Astrocyte (in vitro differentiated cells and primary cell): ENCODE results near the gene RUFY2. TPM values are rescaled to one million over a fixed set of nuclear protein-coding genes. Genes with fewer than 3 reads are reported as not detected.
"Not testable (repeated sequence)": the region's sequence is repeated elsewhere in the genome, so short reads cannot be mapped to it uniquely, and the experiment has no call there.

ENCODE experiments used
- DNase-seq: peaks from one replicate; pipeline ENCODE4 v3.0.0-alpha.2; 2010; ENCODE audit warnings: low read depth
- FAIRE-seq: peaks from 2 replicates; lab custom pipeline; 2011; peaks lifted over from hg19 to GRCh38; lab: Jason Lieb, UNC
- H2AFZ ChIP-seq: 2 replicates; pipeline ENCODE4 v1.6.0; 2012; ENCODE audit warnings: low read depth, low read length, inconsistent platforms
- H3K27ac ChIP-seq: 2 replicates; pipeline ENCODE4 v1.5.1; 2011; ENCODE audit warnings: low read depth, low read length, inconsistent platforms
- H3K27me3 ChIP-seq: 2 replicates; pipeline ENCODE4 v1.6.0; 2011; ENCODE audit warnings: low read length, inconsistent platforms; ENCODE audit not compliant: insufficient read depth
- H3K36me3 ChIP-seq: 2 replicates; pipeline ENCODE4 v1.5.1; 2011; ENCODE audit warnings: low read length, inconsistent platforms; ENCODE audit not compliant: insufficient read depth
- H3K4me1 ChIP-seq: 2 replicates; pipeline ENCODE4 v1.5.1; 2011; ENCODE audit warnings: low read length, inconsistent platforms; ENCODE audit not compliant: insufficient read depth
- H3K4me2 ChIP-seq: 2 replicates; pipeline ENCODE4 v1.6.0; 2012; ENCODE audit warnings: low read length, inconsistent platforms
- H3K4me3 ChIP-seq: 2 replicates; pipeline ENCODE4 v1.5.1; 2011; ENCODE audit warnings: low read depth, mild to moderate bottlenecking, low read length, inconsistent platforms; ENCODE audit not compliant: insufficient read depth
- H3K79me2 ChIP-seq: 2 replicates; pipeline ENCODE4 v1.6.0; 2012; ENCODE audit warnings: mild to moderate bottlenecking, low read length, inconsistent platforms; ENCODE audit not compliant: insufficient read depth
- H3K9ac ChIP-seq: 2 replicates; pipeline ENCODE4 v1.6.0; 2012; ENCODE audit warnings: mild to moderate bottlenecking, low read length, inconsistent platforms
- H3K9me3 ChIP-seq: 2 replicates; pipeline ENCODE4 v1.5.1; 2012; ENCODE audit warnings: low read depth, mild to moderate bottlenecking, low read length, inconsistent platforms; ENCODE audit not compliant: insufficient read depth
- H4K20me1 ChIP-seq: 2 replicates; pipeline ENCODE4 v1.6.0; 2012; ENCODE audit warnings: low read length, inconsistent platforms; ENCODE audit not compliant: insufficient read depth
- H3K27ac Mint-ChIP-seq: one replicate; pipeline ENCODE4 v1.8.0; 2021; ENCODE audit warnings: mild to moderate bottlenecking, mixed read lengths; ENCODE audit not compliant: unreplicated experiment
- H3K27me3 Mint-ChIP-seq: one replicate; pipeline ENCODE4 v1.8.0; 2021; ENCODE audit warnings: low read depth, mixed read lengths; ENCODE audit not compliant: unreplicated experiment
- H3K36me3 Mint-ChIP-seq: one replicate; pipeline ENCODE4 v1.8.0; 2021; ENCODE audit warnings: low read depth, mixed read lengths; ENCODE audit not compliant: unreplicated experiment
- H3K4me1 Mint-ChIP-seq: one replicate; pipeline ENCODE4 v1.8.0; 2021; ENCODE audit warnings: low read depth, mixed read lengths; ENCODE audit not compliant: unreplicated experiment
- H3K4me3 Mint-ChIP-seq: one replicate; pipeline ENCODE4 v1.8.0; 2021; ENCODE audit warnings: mild to moderate bottlenecking, moderate library complexity, mixed read lengths; ENCODE audit not compliant: unreplicated experiment
- H3K9me3 Mint-ChIP-seq: one replicate; pipeline ENCODE4 v1.8.0; 2021; ENCODE audit warnings: mild to moderate bottlenecking, mixed read lengths; ENCODE audit not compliant: unreplicated experiment
- EZH2 ChIP-seq: IDR thresholded peaks from 2 replicates; pipeline ENCODE4 v1.6.1; 2012; ENCODE audit warnings: mild to moderate bottlenecking, low read length, inconsistent platforms; ENCODE audit not compliant: insufficient read depth
- total RNA-seq: library from RNA; stranded (reverse); gene quantifications from 2 replicates; pipeline ENCODE4 v1.2.1, GENCODE V29; 2021
- TF ChIP-seq, protein P1 (sequence below): IDR thresholded peaks from 2 replicates; pipeline ENCODE4 v1.5.1; 2011; ENCODE audit warnings: low read depth, mild to moderate bottlenecking, inconsistent platforms, low read length, moderate library complexity; ENCODE audit not compliant: insufficient read depth

RUFY2 gene
- total RNA-seq, 1 donor from 2014 or later = 21.7 TPM

DNA sequence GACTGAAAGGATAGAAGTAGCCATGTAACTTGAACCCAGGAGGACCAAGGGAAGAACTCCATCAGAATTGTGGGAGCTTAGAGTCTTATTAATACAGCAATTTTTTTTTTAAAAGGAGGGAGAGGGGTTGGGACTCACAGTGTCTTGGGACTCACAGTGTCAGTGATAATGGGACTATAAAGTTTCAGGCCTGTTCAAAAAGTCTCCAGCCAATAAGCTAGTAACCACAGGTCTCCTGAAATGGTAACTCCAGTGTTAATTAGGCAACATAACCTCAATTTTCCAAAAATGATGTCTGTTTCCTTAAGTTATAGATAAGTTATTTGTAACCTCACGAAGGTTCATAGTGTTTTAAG lies 77.6 kb downstream of the RUFY2 start:
- no peaks in the 10 kb centered on the region for H3K27me3 ChIP-seq
- DNase-seq (no peak), FAIRE-seq (no peak)
- peaks cover 21% of the 10 kb centered on the region for H3K4me1 ChIP-seq
- TF ChIP-seq EZH2 = no peak
- TF ChIP-seq, protein P1, sequence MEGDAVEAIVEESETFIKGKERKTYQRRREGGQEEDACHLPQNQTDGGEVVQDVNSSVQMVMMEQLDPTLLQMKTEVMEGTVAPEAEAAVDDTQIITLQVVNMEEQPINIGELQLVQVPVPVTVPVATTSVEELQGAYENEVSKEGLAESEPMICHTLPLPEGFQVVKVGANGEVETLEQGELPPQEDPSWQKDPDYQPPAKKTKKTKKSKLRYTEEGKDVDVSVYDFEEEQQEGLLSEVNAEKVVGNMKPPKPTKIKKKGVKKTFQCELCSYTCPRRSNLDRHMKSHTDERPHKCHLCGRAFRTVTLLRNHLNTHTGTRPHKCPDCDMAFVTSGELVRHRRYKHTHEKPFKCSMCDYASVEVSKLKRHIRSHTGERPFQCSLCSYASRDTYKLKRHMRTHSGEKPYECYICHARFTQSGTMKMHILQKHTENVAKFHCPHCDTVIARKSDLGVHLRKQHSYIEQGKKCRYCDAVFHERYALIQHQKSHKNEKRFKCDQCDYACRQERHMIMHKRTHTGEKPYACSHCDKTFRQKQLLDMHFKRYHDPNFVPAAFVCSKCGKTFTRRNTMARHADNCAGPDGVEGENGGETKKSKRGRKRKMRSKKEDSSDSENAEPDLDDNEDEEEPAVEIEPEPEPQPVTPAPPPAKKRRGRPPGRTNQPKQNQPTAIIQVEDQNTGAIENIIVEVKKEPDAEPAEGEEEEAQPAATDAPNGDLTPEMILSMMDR = no peak
- H3K4me3 Mint-ChIP-seq = peak overlapping the region; percentile 16
- H2AFZ ChIP-seq = no peak overlapping the region
- H3K79me2 ChIP-seq = peaks cover 33% of the 10 kb centered on the region
- H3K36me3 ChIP-seq = no peaks in the 10 kb centered on the region
- no peaks in the 10 kb centered on the region for H3K27me3 Mint-ChIP-seq
- no peak overlapping the region for H3K4me3 ChIP-seq
- H4K20me1 ChIP-seq = peaks cover 17% of the 10 kb centered on the region
- peak overlapping the region; percentile 65 for H3K9ac ChIP-seq
- H3K27ac ChIP-seq = peak overlapping the region; percentile 62
- no peaks in the 10 kb centered on the region for H3K36me3 Mint-ChIP-seq
- peaks cover 2% of the 10 kb centered on the region for H3K9me3 Mint-ChIP-seq
- peak overlapping the region; percentile 72 for H3K4me2 ChIP-seq
- no peak overlapping the region for H3K27ac Mint-ChIP-seq
- peaks cover 9% of the 10 kb centered on the region for H3K4me1 Mint-ChIP-seq
- no peaks in the 10 kb centered on the region for H3K9me3 ChIP-seq

DNA sequence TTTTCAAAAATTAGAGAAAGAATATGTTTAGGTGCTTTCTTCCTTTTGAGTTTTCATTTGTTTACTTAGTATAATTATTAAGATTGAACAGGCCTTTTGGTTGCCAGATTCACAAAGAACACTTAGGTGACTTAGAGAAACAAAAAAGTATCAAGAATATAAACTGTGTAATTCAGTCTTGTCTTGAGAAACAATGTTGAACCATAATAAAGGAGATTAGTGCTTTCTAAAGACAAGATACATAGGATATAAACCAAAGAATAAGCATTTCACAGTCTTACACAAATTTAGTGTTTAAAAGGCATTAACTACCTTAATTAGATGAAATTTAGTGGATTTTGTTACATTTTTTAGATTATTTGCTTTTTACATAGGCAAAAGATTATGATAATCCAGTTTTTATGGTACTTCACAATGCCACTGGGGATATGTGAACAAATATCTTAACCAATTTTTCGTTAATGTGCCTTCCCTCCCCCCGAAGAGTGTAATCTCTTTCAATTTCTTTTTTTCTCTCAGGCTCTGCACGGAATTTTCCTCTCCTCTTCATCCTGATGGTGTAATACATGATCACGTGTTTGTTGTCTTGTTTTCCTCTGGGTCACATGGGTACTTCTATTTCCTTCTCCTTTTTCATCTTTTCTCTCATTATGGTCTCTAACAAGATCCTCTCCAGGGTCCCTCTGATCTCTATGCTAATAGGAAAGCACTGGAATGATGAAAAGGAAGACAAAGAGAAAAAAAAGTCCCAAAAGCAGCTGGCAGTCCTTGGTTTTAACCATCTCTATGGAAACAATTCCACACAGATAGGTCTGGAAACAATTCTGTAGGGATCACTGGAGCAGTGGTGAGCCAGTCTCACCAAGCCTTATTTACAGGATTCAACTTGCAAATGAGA lies 78.9 kb downstream of the RUFY2 start:
- H3K4me3 ChIP-seq = peak overlapping the region; percentile 14
- H3K4me2 ChIP-seq = peak overlapping the region; percentile 72
- no peak for FAIRE-seq

DNA sequence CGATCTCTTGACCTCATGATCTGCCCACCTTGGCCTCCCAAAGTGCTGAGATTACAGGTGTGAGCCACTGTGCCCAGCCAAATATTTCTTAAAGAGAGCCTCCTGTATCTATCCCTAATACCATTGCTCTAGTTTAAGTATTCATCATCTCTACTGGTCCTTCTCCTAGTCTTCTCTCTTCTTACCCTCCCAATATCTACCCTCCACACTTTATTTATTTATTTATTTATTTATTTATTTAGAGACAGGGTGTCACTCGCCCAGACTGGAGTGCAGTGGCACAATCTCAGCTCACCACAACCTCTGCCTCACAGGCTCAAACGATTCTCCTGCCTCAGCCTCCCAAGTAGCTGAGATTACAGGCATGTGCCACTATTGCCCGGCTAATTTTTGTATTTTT lies 82.7 kb downstream of the RUFY2 start:
- not testable (repeated sequence) for H3K4me3 Mint-ChIP-seq, H3K9me3 ChIP-seq, H3K27ac Mint-ChIP-seq, H2AFZ ChIP-seq, H3K4me1 Mint-ChIP-seq, DNase-seq, H3K36me3 ChIP-seq, H3K27me3 ChIP-seq, H3K36me3 Mint-ChIP-seq, H3K27me3 Mint-ChIP-seq, H3K79me2 ChIP-seq, H3K4me2 ChIP-seq, FAIRE-seq, H3K4me3 ChIP-seq, H3K27ac ChIP-seq, H4K20me1 ChIP-seq, H3K9ac ChIP-seq, H3K9me3 Mint-ChIP-seq
- H3K4me1 ChIP-seq = peaks cover 14% of the 10 kb centered on the region

More for the DNA sequence above, 78.9 kb downstream of the RUFY2 start:
- Histone ChIP-seq H4K20me1 (peaks cover 4% of the 10 kb centered on the region), H2AFZ (peak overlapping the region; percentile 52), H3K27me3 (no peaks in the 10 kb centered on the region), H3K36me3 (no peaks in the 10 kb centered on the region), H3K79me2 (peaks cover 19% of the 10 kb centered on the region), H3K9me3 (no peaks in the 10 kb centered on the region), H3K9ac (peak overlapping the region; percentile 65), H3K27ac (peak overlapping the region; percentile 62), H3K4me1 (peaks cover 21% of the 10 kb centered on the region)
- DNase-seq = peak; percentile 66
- Mint-ChIP-seq H3K27ac (peak overlapping the region; percentile 37), H3K4me1 (peaks cover 9% of the 10 kb centered on the region), H3K9me3 (peaks cover 4% of the 10 kb centered on the region), H3K36me3 (no peaks in the 10 kb centered on the region), H3K4me3 (peak overlapping the region; percentile 1), H3K27me3 (no peaks in the 10 kb centered on the region)
- TF ChIP-seq EZH2 = no peak
- TF ChIP-seq, protein P1 = no peak
